ENCODE results near the gene CHMP4A. TPM values are rescaled to one million over a fixed set of nuclear protein-coding genes. Genes with fewer than 3 reads are reported as not detected.

Gene CHMP4A
- total and polyA plus RNA-seq, 2 of the 13 experiments (the other 11 are each of a cell fraction or from before 2014, with no cell fraction given) = 83.6 to 113 TPM

- TF ChIP-seq AHDC1 (CRISPR knock-in tag; IDR thresholded peaks at IDR 0.05; ENCODE audit: borderline replicate concordance) (no peak), ZBTB43 (CRISPR knock-in tag; conservative IDR thresholded peaks at IDR 0.05) (peak; percentile 81), KMT2B (CRISPR knock-in tag; IDR thresholded peaks at IDR 0.05) (peak; percentile 98), ZNF18 (CRISPR knock-in tag; IDR thresholded peaks at IDR 0.05; ENCODE audit: insufficient replicate concordance) (peak; percentile 92), IRF1 (CRISPR knock-in tag; IDR thresholded peaks at IDR 0.05; ENCODE audit: low read depth) (peak; percentile 52; the same call in 1 of the 2 replicates), IKZF5 (CRISPR knock-in tag; IDR thresholded peaks at IDR 0.05) (peak; percentile 100), SP5 (CRISPR knock-in tag; IDR thresholded peaks at IDR 0.05; ENCODE audit: borderline replicate concordance, low read depth) (peak; percentile 85), ZNF605 (CRISPR knock-in tag; IDR thresholded peaks at IDR 0.05) (peak; percentile 99), ZFY (CRISPR knock-in tag; IDR thresholded peaks at IDR 0.05) (peak; percentile 98), TFAP4 (IDR thresholded peaks at IDR 0.05; ENCODE audit: borderline replicate concordance, low read depth) (peak; percentile 93), ZNF761 (CRISPR knock-in tag; conservative IDR thresholded peaks at IDR 0.05) (peak; percentile 99), POGZ (CRISPR knock-in tag; IDR thresholded peaks at IDR 0.05) (peak; percentile 98), E2F2 (CRISPR knock-in tag; IDR thresholded peaks at IDR 0.05; ENCODE audit: borderline replicate concordance) (peak; percentile 95), FOSL2 (CRISPR knock-in tag; IDR thresholded peaks at IDR 0.05) (peak; percentile 91)
These were observed 2.4 kb upstream of the CHMP4A start, which contains the start of gene MDP1 (continued) for GRCh38 chr14:24215495-24216344.

All from HepG2 (cell line).